LNCaP clone FGC (cell line): Measurements from ENCODE around the gene AKNA.

ENCODE experiments used
- DNase-seq: peaks from one replicate; pipeline ENCODE4 v3.0.0-alpha.2; 2011; ENCODE audit warnings: low read depth
- H3K4me3 ChIP-seq: 2 replicates; pipeline ENCODE4 v1.5.1; 2011; ENCODE audit warnings: mild to moderate bottlenecking, low read depth, low read length, control low read depth
- CTCF ChIP-seq: IDR thresholded peaks from 2 replicates; pipeline ENCODE4 v1.5.1; 2012; ENCODE audit warnings: mild to moderate bottlenecking; ENCODE audit not compliant: control insufficient read depth, insufficient read depth; ENCODE audit errors: extremely low read depth

The AKNA gene

GRCh38 chr9:114311571-114312512 lies 75.9 kb downstream of the AKNA start:
- no peak for TF ChIP-seq CTCF
- H3K4me3 ChIP-seq = no peak overlapping the region
- DNase-seq = no peak

- no peak overlapping the region for H3K4me3 ChIP-seq
- DNase-seq = no peak
- no peak for TF ChIP-seq CTCF
Observed at GRCh38 chr9:114310471-114311450, 77.0 kb downstream of the AKNA start.

- no peak for DNase-seq
- TF ChIP-seq CTCF = no peak
Observed at GRCh38 chr9:114309096-114309495, 78.7 kb downstream of the AKNA start.

GRCh38 chr9:114308361-114308950 lies 79.3 kb downstream of the AKNA start:
- no peak overlapping the region for H3K4me3 ChIP-seq
- DNase-seq = no peak
- no peak for TF ChIP-seq CTCF

More at GRCh38 chr9:114309096-114309495, 78.7 kb downstream of the AKNA start:
- no peak overlapping the region for H3K4me3 ChIP-seq

- no peak for TF ChIP-seq CTCF
- H3K4me3 ChIP-seq = no peak overlapping the region
- DNase-seq = no peak
Observed at GRCh38 chr9:114307899-114308267, 79.9 kb downstream of the AKNA start.

GRCh38 chr9:114304416-114305188 lies 83.2 kb downstream of the AKNA start:
- TF ChIP-seq CTCF = no peak
- DNase-seq = no peak
- H3K4me3 ChIP-seq = no peak overlapping the region
